Neuronal stem cell (in vitro differentiated cells): ENCODE data around the gene ANO3.
A peak's percentile ranks its signal among the peaks of the same experiment; 100 is the strongest.

Experiments used
- DNase-seq: peaks from one replicate; pipeline ENCODE4 v3.0.0-alpha.2; 2013; ENCODE audit warnings: low spot score
- H2AFZ ChIP-seq: one replicate; pipeline ENCODE4 v1.6.1; 2013; ENCODE audit warnings: mild to moderate bottlenecking, low read length, inconsistent platforms
- H2AK5ac ChIP-seq: 2 replicates; pipeline ENCODE4 v1.6.1; 2013; ENCODE audit warnings: low read depth, mild to moderate bottlenecking, inconsistent platforms, low read length, moderate library complexity, mixed read lengths
- H2BK120ac ChIP-seq: 2 replicates; pipeline ENCODE4 v1.6.1; 2013; ENCODE audit warnings: low read depth, mild to moderate bottlenecking, inconsistent platforms, low read length, moderate library complexity, mixed read lengths
- H2BK12ac ChIP-seq: one replicate; pipeline ENCODE4 v1.6.1; 2013; ENCODE audit warnings: low read length, inconsistent platforms
- H2BK15ac ChIP-seq: 2 replicates; pipeline ENCODE4 v1.6.1; 2013; ENCODE audit warnings: mild to moderate bottlenecking, low read length, inconsistent platforms, mixed read lengths
- H2BK5ac ChIP-seq: one replicate; pipeline ENCODE4 v1.6.1; 2013; ENCODE audit warnings: inconsistent platforms, mild to moderate bottlenecking, low read length, moderate library complexity
- H3K14ac ChIP-seq: one replicate; pipeline ENCODE4 v1.6.1; 2013; ENCODE audit warnings: low read length, inconsistent platforms
- H3K18ac ChIP-seq: 2 replicates; pipeline ENCODE4 v1.6.1; 2013; ENCODE audit warnings: low read length, inconsistent platforms
- H3K23ac ChIP-seq: 2 replicates; pipeline ENCODE4 v1.6.1; 2013; ENCODE audit warnings: low read depth, mild to moderate bottlenecking, mixed read lengths, low read length, inconsistent platforms; ENCODE audit not compliant: poor library complexity
- H3K27ac ChIP-seq: replicated peaks from 3 replicates; pipeline ENCODE4 v1.5.1; 2013; ENCODE audit warnings: low read length, inconsistent platforms
- H3K27me3 ChIP-seq, 3 experiments: 2 replicates each; pipeline ENCODE4 v1.6.1; 2013; ENCODE audit warnings: low read length in 3 of 3, mild to moderate bottlenecking in 2 of 3, inconsistent platforms in 1 of 3, low read depth in 1 of 3, mixed read lengths in 1 of 3, moderate library complexity in 1 of 3; ENCODE audit not compliant: control insufficient read depth in 3 of 3, insufficient read depth in 3 of 3
- H3K36me3 ChIP-seq, 2 donors: replicated peaks in 1 of 2; 2 replicates each; pipeline ENCODE4 v1.6.1; 2013; ENCODE audit warnings: low read length in 2 of 2; ENCODE audit not compliant: control insufficient read depth in 2 of 2, insufficient read depth in 2 of 2
- H3K4ac ChIP-seq: 2 replicates; pipeline ENCODE4 v1.6.1; 2013; ENCODE audit warnings: inconsistent platforms, mild to moderate bottlenecking, low read length, moderate library complexity
- H3K4me1 ChIP-seq, 2 donors: 1 replicate in 1 of 2; 2 replicates in 1 of 2; pipeline ENCODE4 v1.6.1; 2013; ENCODE audit warnings: low read length in 2 of 2, low read depth in 1 of 2; ENCODE audit not compliant: control insufficient read depth in 2 of 2, insufficient read depth in 1 of 2
- H3K4me2 ChIP-seq: one replicate; pipeline ENCODE4 v1.6.1; 2013; ENCODE audit warnings: mild to moderate bottlenecking, low read length, inconsistent platforms; ENCODE audit not compliant: insufficient read depth, poor library complexity, severe bottlenecking
- H3K4me3 ChIP-seq, 2 donors: 2 replicates each; pipeline ENCODE4 v1.5.1; 2013; ENCODE audit warnings: low read length in 2 of 2, mild to moderate bottlenecking in 2 of 2, inconsistent platforms in 1 of 2, moderate library complexity in 1 of 2
- H3K79me1 ChIP-seq: one replicate; pipeline ENCODE4 v1.6.1; 2013; ENCODE audit warnings: low read depth, mild to moderate bottlenecking, inconsistent platforms, low read length, moderate library complexity
- H3K9ac ChIP-seq: one replicate; pipeline ENCODE4 v1.6.1; 2013; ENCODE audit warnings: mild to moderate bottlenecking, low read depth, low read length, inconsistent platforms; ENCODE audit not compliant: poor library complexity
- H3K9me3 ChIP-seq, 2 donors: replicated peaks in 1 of 2; 2 replicates each; pipeline versions ENCODE3 to v1.6.1; 2013; ENCODE audit warnings: low read length in 2 of 2, mild to moderate bottlenecking in 2 of 2, inconsistent platforms in 1 of 2, low read depth in 1 of 2, mixed read lengths in 1 of 2, moderate library complexity in 1 of 2; ENCODE audit not compliant: control insufficient read depth in 2 of 2, insufficient read depth in 1 of 2
- H4K8ac ChIP-seq: one replicate; pipeline ENCODE4 v1.6.1; 2013; ENCODE audit warnings: low read depth, mild to moderate bottlenecking, inconsistent platforms, low read length, moderate library complexity
- H4K91ac ChIP-seq: one replicate; pipeline ENCODE4 v1.6.1; 2013; ENCODE audit warnings: low read length, low read depth, mild to moderate bottlenecking, inconsistent platforms; ENCODE audit not compliant: poor library complexity
- WGBS, 2 donors: extraction: QIAGEN DNeasy Blood & Tissue Kit; methylation state at CpG; one replicate each; pipeline ENCODE4 v1.1.7; 2013; ENCODE audit warnings: missing lambda C conversion rate in 2 of 2, mixed read lengths in 1 of 2; ENCODE audit not compliant: insufficient read length in 2 of 2, insufficient replicate concordance in 1 of 2; ENCODE audit errors: extremely low coverage in 2 of 2; 5-methylcytosine and 5-hydroxymethylcytosine counted together

Gene ANO3

GRCh38 chr11:26569646-26570045, 237.7 kb downstream of the ANO3 start:
- Histone ChIP-seq H3K4me3 (no peak overlapping the region), H2BK15ac (no peak overlapping the region), H3K9me3 (no peaks in the 10 kb centered on the region), H2BK5ac (no peak overlapping the region), H3K36me3 (no peaks in the 10 kb centered on the region), H2AFZ (no peak overlapping the region), H3K9ac (no peak overlapping the region), H3K4ac (no peak overlapping the region), H3K18ac (no peak overlapping the region), H3K4me1 (peaks cover 2 to 5% of the 10 kb centered on the region in 2 donors), H3K14ac (no peak overlapping the region), H4K8ac (no peak overlapping the region), H2BK12ac (no peak overlapping the region), H3K79me1 (no peaks in the 10 kb centered on the region), H3K4me2 (no peak overlapping the region), H3K27ac (no peak overlapping the region), H4K91ac (no peak overlapping the region), H3K23ac (no peak overlapping the region), H2AK5ac (no peak overlapping the region), H2BK120ac (no peak overlapping the region), H3K27me3 (no peaks in the 10 kb centered on the region)
- DNase-seq = no peak
- WGBS, 2 donors = no CpG with 5 or more reads among the region's 2 CpGs

DNA sequence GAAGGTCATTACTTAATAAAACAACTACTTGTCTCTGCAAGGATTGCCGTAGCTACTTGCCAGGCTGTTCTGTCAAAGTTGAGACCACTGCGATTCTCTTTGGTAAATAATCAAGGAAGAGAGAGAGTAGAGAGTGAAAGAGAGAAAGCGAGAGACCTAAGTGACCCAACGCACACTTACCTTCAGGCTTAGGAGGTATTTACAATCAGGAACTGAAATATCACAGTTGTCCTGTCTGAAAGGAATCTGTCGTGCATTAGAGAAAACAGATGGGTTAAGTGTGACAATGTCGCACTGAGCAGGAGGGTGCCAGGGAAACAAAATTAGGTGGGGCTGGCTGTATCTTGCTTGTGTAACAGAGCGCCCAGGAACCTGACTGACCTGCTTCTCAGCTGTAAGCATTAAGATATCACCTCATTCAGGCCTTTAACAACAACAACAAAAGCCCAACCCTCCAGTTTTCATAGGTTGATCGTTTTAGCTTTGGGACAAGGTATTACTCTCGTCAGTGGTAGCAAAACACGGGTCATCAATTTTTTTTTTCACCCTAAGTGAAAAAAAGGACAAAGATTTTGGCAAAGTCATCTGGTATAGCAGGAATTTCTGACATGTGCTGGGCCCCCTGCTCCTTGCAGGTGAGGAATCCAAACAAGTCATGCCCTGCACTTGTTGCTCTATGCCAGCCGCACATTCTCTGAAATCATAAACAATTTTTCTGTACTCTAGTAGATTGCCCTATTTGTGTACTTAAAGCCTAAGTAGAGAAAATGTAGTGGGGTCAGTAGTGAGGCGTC, 240.1 kb downstream of the ANO3 start, which contains the start of gene MUC15:
TSS of gene MUC15 (minus strand) at position 403 of the 794 bp plus-strand sequence. CDS start 5,169 bp downstream, outside the sequence.
- H4K91ac ChIP-seq = no peak within 1 kb of the TSS
- no peak within 1 kb of the TSS for H3K18ac ChIP-seq
- no peak within 1 kb of the TSS for H2BK120ac ChIP-seq
- WGBS, 2 donors = no CpG with 5 or more reads among the region's 12 CpGs
- H2AFZ ChIP-seq = peak within 1 kb of the TSS; percentile 23
- no peak within 1 kb of the TSS for H2BK15ac ChIP-seq
- no peak within 1 kb of the TSS for H3K23ac ChIP-seq
- no peaks in the 10 kb centered on the region for H3K79me1 ChIP-seq
- no peak within 1 kb of the TSS for H4K8ac ChIP-seq
- no peak within 1 kb of the TSS for H3K4me2 ChIP-seq
- H2BK5ac ChIP-seq = no peak within 1 kb of the TSS
- no peak within 1 kb of the TSS for H3K14ac ChIP-seq
- no peak within 1 kb of the TSS for H3K9ac ChIP-seq
- peak within 1 kb of the TSS; percentile 26 for H3K27ac ChIP-seq
- H3K9me3 ChIP-seq = no peaks in the 10 kb centered on the region
- no peak for DNase-seq
- no peaks in the 10 kb centered on the region for H3K27me3 ChIP-seq
- H2AK5ac ChIP-seq = no peak within 1 kb of the TSS
- H3K4me1 ChIP-seq = peaks cover 2 to 5% of the 10 kb centered on the region in 2 donors
- no peaks in the 10 kb centered on the region for H3K36me3 ChIP-seq
- H3K4ac ChIP-seq = no peak within 1 kb of the TSS
- H3K4me3 ChIP-seq = no peak within 1 kb of the TSS
- no peak within 1 kb of the TSS for H2BK12ac ChIP-seq

DNA sequence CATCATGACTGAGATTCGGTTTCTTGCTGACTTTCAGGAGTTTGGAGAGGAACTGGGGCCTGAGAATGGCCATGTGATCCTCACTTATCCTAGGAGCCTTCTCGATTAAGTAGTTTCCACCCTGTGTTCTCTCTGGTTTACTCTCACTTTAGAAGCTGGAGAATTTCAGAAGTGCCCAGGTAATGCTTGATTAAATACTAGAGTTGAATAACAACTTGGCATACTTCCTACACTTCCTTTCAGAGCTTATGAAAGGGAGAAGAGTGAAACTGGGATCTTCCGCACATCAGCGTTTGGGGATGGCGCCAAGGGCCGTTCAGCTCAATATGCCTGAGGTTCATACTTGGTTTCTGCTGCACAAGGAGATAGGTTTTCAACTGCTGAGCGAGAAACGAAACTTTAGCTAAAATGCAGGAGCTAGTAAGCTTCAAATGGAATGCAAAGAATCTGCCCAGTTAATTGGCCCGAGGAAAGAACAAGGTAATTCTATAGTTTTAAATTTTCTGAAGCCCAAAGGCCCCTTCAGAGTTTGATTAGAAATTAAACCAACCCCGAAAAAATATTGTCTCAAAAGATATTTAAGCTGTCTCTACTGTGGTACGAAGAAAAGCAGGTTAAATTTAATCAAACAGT, 241.0 kb downstream of the ANO3 start:
- no peak overlapping the region for H3K4me3 ChIP-seq
- no peaks in the 10 kb centered on the region for H3K36me3 ChIP-seq
- no peak overlapping the region for H3K23ac ChIP-seq

GRCh38 chr11:26573896-26574295, 242.0 kb downstream of the ANO3 start:
- Histone ChIP-seq H3K79me1 (no peaks in the 10 kb centered on the region), H3K4me3 (no peak overlapping the region), H2BK5ac (no peak overlapping the region), H3K18ac (no peak overlapping the region), H4K8ac (no peak overlapping the region), H3K4ac (no peak overlapping the region), H3K27me3 (no peaks in the 10 kb centered on the region), H2BK120ac (no peak overlapping the region), H2AK5ac (no peak overlapping the region), H3K14ac (no peak overlapping the region), H3K9ac (no peak overlapping the region), H3K4me1 (peaks cover 2 to 5% of the 10 kb centered on the region in 2 donors), H3K36me3 (no peaks in the 10 kb centered on the region), H3K4me2 (no peak overlapping the region), H2AFZ (no peak overlapping the region), H3K9me3 (no peaks in the 10 kb centered on the region), H3K23ac (no peak overlapping the region), H2BK12ac (no peak overlapping the region), H2BK15ac (no peak overlapping the region), H4K91ac (no peak overlapping the region), H3K27ac (no peak overlapping the region)
- DNase-seq = no peak
- no CpG with 5 or more reads among the region's 2 CpGs for WGBS, 2 donors

More for the DNA sequence above, 241.0 kb downstream of the ANO3 start:
- H3K9ac ChIP-seq = no peak overlapping the region
- H2BK120ac ChIP-seq = no peak overlapping the region
- H4K8ac ChIP-seq = no peak overlapping the region
- no peaks in the 10 kb centered on the region for H3K27me3 ChIP-seq
- DNase-seq = peak; percentile 8
- peaks cover 2 to 5% of the 10 kb centered on the region in 2 donors for H3K4me1 ChIP-seq
- H3K4me2 ChIP-seq = no peak overlapping the region
- peak overlapping the region; percentile 26 for H3K27ac ChIP-seq
- no CpG with 5 or more reads among the region's 11 CpGs for WGBS, 2 donors
- no peak overlapping the region for H3K4ac ChIP-seq
- H2AFZ ChIP-seq = no peak overlapping the region
- H2AK5ac ChIP-seq = no peak overlapping the region
- no peak overlapping the region for H3K14ac ChIP-seq
- no peak overlapping the region for H2BK5ac ChIP-seq
- H3K18ac ChIP-seq = no peak overlapping the region
- H3K79me1 ChIP-seq = no peaks in the 10 kb centered on the region
- no peak overlapping the region for H2BK12ac ChIP-seq
- H2BK15ac ChIP-seq = no peak overlapping the region
- no peaks in the 10 kb centered on the region for H3K9me3 ChIP-seq
- no peak overlapping the region for H4K91ac ChIP-seq
